Stimulated activated CD4-positive, alpha-beta T cell treated with anti-CD3 and anti-CD28 coated beads, Interleukin-1b, Interleukin-23, amount 100 ng/mL, for 48 hours (primary cell): ENCODE data around the gene TMEM37.
"Not testable (repeated sequence)": the region's sequence is repeated elsewhere in the genome, so short reads cannot be mapped to it uniquely, and the experiment has no call there.

Source experiments
- DNase-seq: peaks from one replicate; pipeline ENCODE4 v3.0.0-alpha.2; 2020

The TMEM37 gene, protein sequence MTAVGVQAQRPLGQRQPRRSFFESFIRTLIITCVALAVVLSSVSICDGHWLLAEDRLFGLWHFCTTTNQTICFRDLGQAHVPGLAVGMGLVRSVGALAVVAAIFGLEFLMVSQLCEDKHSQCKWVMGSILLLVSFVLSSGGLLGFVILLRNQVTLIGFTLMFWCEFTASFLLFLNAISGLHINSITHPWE

DNA sequence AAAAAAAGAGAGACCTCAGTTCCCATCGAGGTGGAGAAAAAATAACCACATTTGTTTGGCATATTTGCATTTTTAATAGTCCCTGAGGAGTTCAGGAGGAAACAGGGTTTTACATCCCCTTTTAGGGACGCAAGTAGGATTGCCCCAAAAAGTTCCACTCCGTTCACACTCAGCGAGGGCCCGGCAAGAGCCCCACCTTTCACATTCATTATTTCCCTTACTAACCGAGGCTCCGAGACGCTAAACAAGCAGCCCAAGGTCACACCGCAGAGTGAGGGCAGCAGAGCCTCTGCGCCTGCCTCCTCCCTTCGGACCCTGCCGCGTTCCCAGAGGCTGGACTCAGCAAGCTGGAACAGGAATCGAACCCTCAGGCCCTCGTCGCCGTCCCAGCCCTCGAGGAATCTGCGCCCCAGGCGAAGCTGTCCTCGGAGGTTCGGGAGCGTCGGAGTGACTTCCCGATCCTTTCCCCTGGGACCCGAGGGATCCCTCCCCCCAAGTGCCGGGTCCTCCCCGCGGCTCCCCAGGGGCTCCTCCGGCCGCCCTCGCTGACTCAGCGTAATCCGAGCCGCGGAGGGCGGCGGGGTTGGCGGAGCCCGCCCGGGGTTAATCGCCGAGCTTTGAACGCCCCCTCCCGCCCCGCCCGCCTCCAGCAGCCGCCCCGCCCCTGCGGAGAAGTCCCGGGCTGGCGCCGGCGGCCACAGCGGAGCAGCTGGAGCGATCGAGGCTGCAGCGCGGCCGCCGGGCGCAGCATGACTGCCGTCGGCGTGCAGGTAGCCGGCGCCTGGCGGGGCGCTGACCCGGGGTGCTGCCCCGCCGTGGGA lies at the start of gene TMEM37:
TSS of gene TMEM37 (plus strand) at position 700 of the 821 bp plus-strand sequence. CDS start at position 750, 50 bp downstream.
- no peak for DNase-seq

- no peak for DNase-seq
Observed at GRCh38 chr2:119383410-119384140, 48.1 kb upstream of the TMEM37 start.

- DNase-seq: no peak
Observed at GRCh38 chr2:119384971-119385370, 46.7 kb upstream of the TMEM37 start.

DNA sequence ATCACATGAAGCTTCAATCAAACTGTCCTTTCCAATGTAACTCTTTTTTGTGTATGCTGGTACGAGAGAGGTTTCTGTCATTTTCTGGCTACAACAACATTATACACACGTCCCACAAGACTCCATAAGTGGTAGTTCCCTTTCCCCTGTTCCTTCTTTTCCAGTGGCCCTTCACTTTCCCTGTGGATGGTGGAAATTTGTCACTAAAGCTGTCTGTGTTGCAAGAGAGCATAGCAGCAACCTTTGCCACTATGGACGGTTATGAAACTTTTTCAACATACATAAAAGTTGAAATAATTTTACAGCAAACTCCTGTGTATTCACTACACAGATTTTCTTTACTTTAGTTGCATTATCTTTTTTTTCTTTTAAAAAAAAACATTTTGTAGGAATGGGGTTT lies 46.2 kb upstream of the TMEM37 start:
- DNase-seq: no peak

DNA sequence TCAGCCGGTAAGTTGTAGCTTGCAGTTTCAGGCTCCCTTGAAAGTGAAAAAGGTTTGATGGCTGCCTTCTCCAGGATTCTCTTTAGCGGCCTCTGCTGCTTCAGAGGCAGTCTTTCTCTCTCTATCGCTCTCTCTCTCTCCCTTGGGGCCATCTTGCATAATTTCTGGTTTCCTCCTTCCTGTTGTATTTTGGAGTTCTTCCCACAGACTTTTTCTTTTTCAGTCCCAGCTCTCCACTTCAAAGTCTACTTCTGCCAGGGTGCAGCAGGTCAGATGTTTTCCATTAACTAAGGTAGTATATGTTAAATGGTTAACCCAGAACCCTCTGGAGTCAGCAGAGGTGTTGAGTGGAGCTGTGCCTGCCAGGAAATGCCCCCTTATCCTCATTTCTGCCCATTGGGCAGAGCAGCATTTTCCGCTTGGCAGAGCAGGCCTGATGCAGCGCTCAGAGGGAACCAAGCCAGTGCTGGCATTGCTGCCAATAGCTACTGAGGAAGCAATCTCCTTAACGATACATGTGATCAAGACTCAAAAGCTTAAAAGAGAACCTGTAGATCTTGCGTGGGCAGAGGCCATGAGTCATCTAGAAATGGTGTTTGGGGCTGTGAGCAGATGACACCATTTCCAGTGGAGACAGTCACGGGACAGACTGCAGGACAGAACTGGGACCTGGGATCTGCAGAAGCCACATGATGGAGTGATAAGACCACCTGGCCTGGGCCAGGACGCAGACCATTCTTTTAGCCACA lies 44.1 kb upstream of the TMEM37 start:
- peak; percentile 22 for DNase-seq

DNA sequence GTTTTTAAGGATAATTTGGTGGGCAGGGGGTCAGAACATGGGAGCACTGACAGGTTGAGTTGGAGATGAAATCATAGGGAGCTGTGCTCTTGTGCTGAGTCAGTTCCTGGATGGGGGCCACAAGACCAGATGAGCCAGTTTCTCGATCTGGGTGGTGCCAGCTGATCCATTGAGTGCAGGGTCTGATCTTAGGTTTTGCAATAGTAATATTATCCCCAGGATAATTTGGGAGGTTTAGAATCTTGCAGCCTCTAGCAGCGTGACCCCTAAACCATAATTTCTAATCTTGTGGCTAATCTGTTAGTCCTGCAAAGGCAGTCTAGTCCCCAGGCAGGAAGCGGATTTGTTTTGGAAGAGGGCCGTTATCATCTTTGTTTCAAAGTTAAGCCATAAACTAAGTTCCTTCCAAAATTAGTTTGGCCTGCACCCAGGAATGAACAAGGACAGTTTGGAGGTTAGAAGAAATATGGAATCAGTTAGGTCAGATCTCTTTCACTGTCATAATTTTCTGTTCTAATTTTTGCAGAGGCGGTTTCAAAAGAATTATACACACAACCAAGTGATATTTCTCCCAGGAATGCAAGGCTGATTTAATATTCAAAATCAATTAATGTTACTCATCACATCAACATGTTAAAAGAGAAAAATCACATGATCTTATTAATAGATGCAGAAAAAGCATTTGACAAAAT lies 41.9 kb upstream of the TMEM37 start:
- no peak for DNase-seq

GRCh38 chr2:119393971-119394748 lies 37.5 kb upstream of the TMEM37 start:
- DNase-seq: no peak

DNA sequence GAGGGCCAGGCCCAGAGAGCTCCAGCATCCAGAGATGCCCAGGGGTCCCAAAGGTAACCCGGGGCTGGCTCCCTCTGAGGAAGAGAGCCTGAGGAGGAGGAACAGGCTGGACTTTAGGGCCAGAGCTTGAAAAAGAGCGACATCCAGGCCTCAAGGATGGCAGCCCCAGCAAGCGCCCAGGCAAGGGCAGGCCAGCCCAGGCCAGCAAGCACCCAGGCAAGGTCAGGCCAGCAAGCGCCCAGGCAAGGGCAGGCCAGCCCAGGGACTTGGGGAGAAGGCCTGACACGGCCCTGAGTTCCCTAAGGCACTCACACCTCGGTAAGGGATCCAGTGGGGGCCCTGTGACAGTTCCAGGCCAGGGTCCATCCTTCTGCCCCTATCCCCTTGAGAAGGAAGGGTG lies 34.5 kb upstream of the TMEM37 start:
- no peak for DNase-seq

- DNase-seq: no peak
Observed at GRCh38 chr2:119402106-119402505, 29.5 kb upstream of the TMEM37 start.

- DNase-seq: no peak
Observed at GRCh38 chr2:119402645-119403560, 28.8 kb upstream of the TMEM37 start.

DNA sequence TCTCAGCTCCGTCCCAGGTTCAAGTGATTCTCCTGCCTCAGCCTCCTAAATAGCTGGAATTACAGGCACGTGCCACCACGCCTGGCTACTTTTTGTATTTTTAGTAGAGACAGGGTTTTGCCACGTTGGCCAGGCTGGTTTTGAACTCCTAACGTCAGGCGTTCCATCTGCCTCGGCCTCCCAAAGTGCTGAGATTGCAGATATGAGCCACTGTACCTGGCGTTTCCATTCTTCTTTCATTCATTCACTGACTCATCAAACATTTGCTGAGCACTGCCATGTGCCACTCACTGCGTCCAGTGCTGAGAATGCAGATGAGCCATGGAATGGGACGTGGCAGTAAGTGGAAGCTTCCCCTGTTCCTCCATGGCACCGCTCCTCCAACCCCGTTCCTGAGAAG lies 28.0 kb upstream of the TMEM37 start:
- not testable (repeated sequence) for DNase-seq

GRCh38 chr2:119405151-119405550 lies 26.5 kb upstream of the TMEM37 start:
- DNase-seq: no peak

DNA sequence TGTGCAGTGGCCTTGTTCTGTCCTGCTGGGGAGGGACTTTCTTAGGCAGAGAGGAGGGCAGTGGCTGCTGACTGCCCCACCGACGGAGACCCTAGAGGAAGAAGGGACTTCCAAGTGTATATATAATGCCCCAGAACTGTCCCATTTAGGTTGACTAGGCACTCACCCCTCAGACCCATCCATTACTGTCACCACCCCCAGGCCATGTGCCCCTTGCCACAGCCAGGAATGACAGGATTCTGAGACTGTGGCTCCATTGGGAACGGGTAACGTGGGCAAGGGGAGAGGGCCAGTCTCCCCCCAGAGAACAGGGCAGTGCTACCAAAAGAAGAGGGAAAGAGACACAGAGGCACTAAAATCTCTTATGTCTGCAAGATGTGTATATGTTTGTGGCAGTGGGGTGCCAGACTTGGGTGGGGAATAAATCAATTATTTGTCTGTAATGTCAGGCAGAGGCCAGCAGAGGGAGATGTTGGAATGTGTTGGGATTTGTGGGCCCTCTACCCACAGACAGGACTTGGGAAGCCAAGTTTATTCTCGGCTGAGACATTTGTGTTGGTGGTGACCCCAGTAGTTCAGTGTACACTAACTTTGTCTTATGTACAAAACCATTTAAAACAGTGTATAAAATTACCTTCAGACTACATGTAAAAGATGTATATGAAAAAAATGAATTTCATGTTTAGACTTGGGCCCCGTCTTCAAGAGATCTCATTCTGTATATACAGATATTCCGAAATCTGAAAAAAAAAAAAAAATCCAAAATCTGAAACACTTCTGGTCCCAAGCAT lies 24.0 kb upstream of the TMEM37 start:
- DNase-seq: peak; percentile 13

- no peak for DNase-seq
Observed at GRCh38 chr2:119408221-119408619, 23.4 kb upstream of the TMEM37 start.

- no peak for DNase-seq
Observed at GRCh38 chr2:119409506-119409905, 22.1 kb upstream of the TMEM37 start.

DNA sequence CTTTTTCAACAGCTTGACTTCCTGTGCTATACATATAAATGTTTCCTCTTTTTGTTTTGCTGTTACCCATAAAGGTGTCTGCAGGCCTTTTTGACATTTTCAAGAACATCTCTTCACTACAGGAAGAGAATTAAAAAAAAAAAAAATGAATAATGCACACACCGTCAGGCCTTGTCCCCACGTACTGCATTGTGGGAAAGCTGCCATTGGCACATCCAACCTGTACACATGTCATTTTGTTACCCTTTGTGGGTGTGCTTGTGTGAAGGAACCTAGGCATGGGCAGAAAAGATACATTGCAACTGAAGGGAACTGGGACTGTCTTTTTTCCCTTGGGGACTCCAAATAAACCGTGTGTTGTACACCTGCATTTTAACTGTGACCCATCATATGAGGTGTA lies 16.8 kb upstream of the TMEM37 start:
- no peak for DNase-seq

DNA sequence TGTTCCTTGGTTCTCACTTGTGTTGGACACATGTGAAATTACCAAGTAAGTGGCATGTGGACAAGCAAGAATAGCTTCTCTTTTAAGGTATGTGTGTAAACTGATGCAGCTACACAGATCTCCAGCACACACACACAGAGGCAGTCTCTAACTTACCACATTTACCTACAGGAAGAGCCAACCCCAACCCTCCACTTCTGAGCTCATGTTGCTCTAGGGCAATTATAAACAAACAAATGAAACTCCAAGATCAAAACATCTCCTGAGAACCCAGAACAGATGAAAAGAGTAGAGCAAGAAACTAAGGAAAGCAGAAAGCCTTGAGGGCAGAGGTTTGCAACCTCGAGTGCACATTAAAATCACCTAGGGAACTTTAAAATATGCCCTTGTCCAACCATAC lies 16.0 kb upstream of the TMEM37 start:
- DNase-seq: no peak

DNA sequence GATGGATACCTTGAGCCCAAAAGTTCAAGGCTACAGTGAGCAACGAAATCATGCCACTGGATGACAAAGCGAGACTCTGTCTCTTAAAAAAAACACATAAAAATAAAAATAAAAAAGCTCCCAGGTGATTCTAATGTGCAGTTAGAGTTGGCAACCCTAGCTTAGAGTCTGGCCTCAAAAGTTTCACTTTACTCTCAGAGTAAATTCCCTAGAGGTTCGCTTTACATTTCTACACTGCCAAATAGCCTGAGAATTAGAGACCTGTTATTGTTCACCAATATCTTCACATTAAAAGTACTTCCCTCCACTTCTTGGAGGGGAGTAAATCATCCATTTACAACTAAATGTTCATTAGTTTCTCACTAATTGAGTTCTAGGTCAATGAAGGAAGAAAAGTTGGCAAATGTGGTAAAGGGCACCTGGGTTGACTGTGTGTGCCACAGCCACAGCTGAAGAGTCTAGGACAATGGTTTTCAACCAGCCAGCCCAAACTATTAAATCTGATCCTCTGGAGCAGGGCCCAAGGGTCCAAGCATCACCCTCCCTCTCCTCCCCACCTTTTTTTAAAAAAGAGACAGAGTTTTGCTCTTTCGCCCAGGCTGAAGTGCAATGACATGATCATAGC lies 15.2 kb upstream of the TMEM37 start:
- no peak for DNase-seq

GRCh38 chr2:119417908-119418307 lies 13.7 kb upstream of the TMEM37 start:
- DNase-seq: no peak
